Mucosa of rectum (tissue), 2 donors: Measurements from ENCODE around the gene PLPP3.
A peak's percentile ranks its signal among the peaks of the same experiment; 100 is the strongest.

Experiments used
- H3K27ac ChIP-seq, 2 donors: one replicate each; pipeline ENCODE4 v1.7.0; 2013; ENCODE audit warnings: inconsistent platforms in 2 of 2, low read depth in 2 of 2, low read length in 2 of 2
- H3K27me3 ChIP-seq, 2 donors: one replicate each; pipeline ENCODE4 v1.7.0; 2013; ENCODE audit warnings: low read length in 2 of 2; ENCODE audit not compliant: control insufficient read depth in 2 of 2, insufficient read depth in 2 of 2
- H3K36me3 ChIP-seq, 2 donors: one replicate each; pipeline ENCODE4 v1.7.0; 2013; ENCODE audit warnings: low read length in 2 of 2; ENCODE audit not compliant: control insufficient read depth in 2 of 2, insufficient read depth in 2 of 2
- H3K4me1 ChIP-seq, 2 donors: one replicate each; pipeline ENCODE4 v1.7.0; 2013; ENCODE audit warnings: low read length in 2 of 2, mild to moderate bottlenecking in 1 of 2; ENCODE audit not compliant: control insufficient read depth in 2 of 2, insufficient read depth in 2 of 2
- H3K4me3 ChIP-seq, 2 donors: one replicate each; pipeline ENCODE4 v1.7.0; 2013; ENCODE audit warnings: low read length in 2 of 2
- H3K9ac ChIP-seq, 2 donors: one replicate each; pipeline ENCODE4 v1.7.0; 2013; ENCODE audit warnings: low read length in 2 of 2, low read depth in 1 of 2, mild to moderate bottlenecking in 1 of 2
- H3K9me3 ChIP-seq, 2 donors: one replicate each; pipeline ENCODE4 v1.7.0; 2013; ENCODE audit warnings: low read length in 2 of 2; ENCODE audit not compliant: control insufficient read depth in 2 of 2
- donor health status: healthy.
- donor health status: Normal muscosa, but diverticular disease.

Gene PLPP3

GRCh38 chr1:56576880-56577405 lies 2.4 kb downstream of the PLPP3 start:
- Histone ChIP-seq H3K27me3 (no peaks in the 10 kb centered on the region), H3K9ac (peak overlapping the region in 1 of 2 donors; percentile 91), H3K27ac (peak overlapping the region; percentile 6 to 87), H3K9me3 (no peaks in the 10 kb centered on the region), H3K4me3 (peak overlapping the region; percentile 75 to 90), H3K36me3 (no peaks in the 10 kb centered on the region), H3K4me1 (peaks cover 21 to 23% of the 10 kb centered on the region in 2 donors)

- Histone ChIP-seq H3K9ac (no peak overlapping the region), H3K4me3 (peak overlapping the region in 1 of 2 donors; percentile 90)
These were observed 3.5 kb downstream of the PLPP3 start for GRCh38 chr1:56575865-56576264.

GRCh38 chr1:56574794-56575193 lies 4.6 kb downstream of the PLPP3 start:
- Histone ChIP-seq H3K27me3 (no peaks in the 10 kb centered on the region), H3K4me3 (peak overlapping the region in 1 of 2 donors; percentile 7), H3K36me3 (no peaks in the 10 kb centered on the region), H3K9ac (no peak overlapping the region), H3K4me1 (peaks cover 19 to 23% of the 10 kb centered on the region in 2 donors), H3K9me3 (no peaks in the 10 kb centered on the region), H3K27ac (no peak overlapping the region)

More at GRCh38 chr1:56575865-56576264, 3.5 kb downstream of the PLPP3 start:
- H3K36me3 ChIP-seq = no peaks in the 10 kb centered on the region
- no peaks in the 10 kb centered on the region for H3K27me3 ChIP-seq
- peaks cover 21 to 23% of the 10 kb centered on the region in 2 donors for H3K4me1 ChIP-seq
- H3K27ac ChIP-seq = no peak overlapping the region
- H3K9me3 ChIP-seq = no peaks in the 10 kb centered on the region

GRCh38 chr1:56573311-56573710 lies 6.1 kb downstream of the PLPP3 start:
- H3K27me3 ChIP-seq = no peaks in the 10 kb centered on the region
- peaks cover 18 to 25% of the 10 kb centered on the region in 2 donors for H3K4me1 ChIP-seq
- no peak overlapping the region for H3K4me3 ChIP-seq
- no peaks in the 10 kb centered on the region for H3K36me3 ChIP-seq
- H3K27ac ChIP-seq = no peak overlapping the region
- H3K9me3 ChIP-seq = no peaks in the 10 kb centered on the region
- H3K9ac ChIP-seq = no peak overlapping the region

GRCh38 chr1:56572334-56573050 lies 6.9 kb downstream of the PLPP3 start:
- Histone ChIP-seq H3K9ac (no peak overlapping the region), H3K27ac (no peak overlapping the region), H3K27me3 (no peaks in the 10 kb centered on the region), H3K36me3 (no peaks in the 10 kb centered on the region), H3K4me3 (no peak overlapping the region), H3K9me3 (no peaks in the 10 kb centered on the region), H3K4me1 (peaks cover 12 to 21% of the 10 kb centered on the region in 2 donors)

GRCh38 chr1:56571448-56571847 lies 7.9 kb downstream of the PLPP3 start:
- Histone ChIP-seq H3K4me1 (peaks cover 2 to 12% of the 10 kb centered on the region in 2 donors), H3K9ac (no peak overlapping the region)

GRCh38 chr1:56570924-56571372 lies 8.4 kb downstream of the PLPP3 start:
- no peaks in the 10 kb centered on the region for H3K27me3 ChIP-seq
- H3K27ac ChIP-seq = no peak overlapping the region
- H3K36me3 ChIP-seq = no peaks in the 10 kb centered on the region
- no peaks in the 10 kb centered on the region for H3K9me3 ChIP-seq
- peaks cover 6 to 17% of the 10 kb centered on the region in 2 donors for H3K4me1 ChIP-seq
- H3K9ac ChIP-seq = no peak overlapping the region
- no peak overlapping the region for H3K4me3 ChIP-seq

More at GRCh38 chr1:56571448-56571847, 7.9 kb downstream of the PLPP3 start:
- Histone ChIP-seq H3K27ac (no peak overlapping the region), H3K9me3 (no peaks in the 10 kb centered on the region), H3K4me3 (no peak overlapping the region), H3K27me3 (no peaks in the 10 kb centered on the region), H3K36me3 (no peaks in the 10 kb centered on the region)

GRCh38 chr1:56569661-56570060 lies 9.7 kb downstream of the PLPP3 start:
- H3K9ac ChIP-seq = no peak overlapping the region
- no peaks in the 10 kb centered on the region for H3K36me3 ChIP-seq
- no peaks in the 10 kb centered on the region for H3K9me3 ChIP-seq
- H3K4me1 ChIP-seq = peaks cover 6 to 18% of the 10 kb centered on the region in 2 donors
- no peak overlapping the region for H3K27ac ChIP-seq
- H3K4me3 ChIP-seq = no peak overlapping the region
- no peaks in the 10 kb centered on the region for H3K27me3 ChIP-seq

GRCh38 chr1:56566994-56567393 lies 12.4 kb downstream of the PLPP3 start:
- Histone ChIP-seq H3K9ac (no peak overlapping the region), H3K4me3 (no peak overlapping the region), H3K27me3 (no peaks in the 10 kb centered on the region), H3K4me1 (peaks cover 4 to 9% of the 10 kb centered on the region in 2 donors), H3K36me3 (no peaks in the 10 kb centered on the region), H3K9me3 (no peaks in the 10 kb centered on the region), H3K27ac (no peak overlapping the region)

GRCh38 chr1:56566061-56566744 lies 13.2 kb downstream of the PLPP3 start:
- H3K9ac ChIP-seq = no peak overlapping the region
- no peak overlapping the region for H3K27ac ChIP-seq
- H3K4me1 ChIP-seq = peaks cover 4 to 9% of the 10 kb centered on the region in 2 donors

More at GRCh38 chr1:56566061-56566744, 13.2 kb downstream of the PLPP3 start:
- Histone ChIP-seq H3K27me3 (no peaks in the 10 kb centered on the region), H3K36me3 (no peaks in the 10 kb centered on the region), H3K9me3 (no peaks in the 10 kb centered on the region), H3K4me3 (no peak overlapping the region)
